H1 (cell line): ENCODE data around the gene SKAP1.

Experiments used
- CTCF ChIP-seq, 3 experiments: IDR thresholded peaks; 1 replicate in 2 of 3; 2 replicates in 1 of 3; pipeline versions ENCODE4 v1.5.1 to v1.6.1; 2011; ENCODE audit warnings: low read length in 3 of 3, mild to moderate bottlenecking in 3 of 3, inconsistent platforms in 2 of 3, low read depth in 1 of 3, moderate library complexity in 1 of 3; ENCODE audit not compliant: insufficient read depth in 1 of 3; ENCODE audit errors: control extremely low read depth in 1 of 3
- EP300 ChIP-seq, 2 experiments: IDR thresholded peaks; 1 replicate in 1 of 2; 2 replicates in 1 of 2; pipeline ENCODE4 v1.6.1; 2011 to 2012; ENCODE audit warnings: low read depth in 2 of 2, low read length in 2 of 2, mild to moderate bottlenecking in 2 of 2, borderline replicate concordance in 1 of 2, inconsistent platforms in 1 of 2, moderate library complexity in 1 of 2
- EZH2 ChIP-seq: fragments of 200-600 bp; sonication (generic); IDR thresholded peaks from 2 replicates; pipeline ENCODE4 v1.7.1; 2012; ENCODE audit warnings: low read depth, mild to moderate bottlenecking, moderate library complexity, low read length, inconsistent platforms; ENCODE audit not compliant: severe bottlenecking
- FOSL1 ChIP-seq: IDR thresholded peaks from 2 replicates; pipeline ENCODE4 v1.6.1; 2011; ENCODE audit warnings: mild to moderate bottlenecking, low read depth, low read length, moderate library complexity; ENCODE audit not compliant: insufficient read depth
- MAFK ChIP-seq: IDR thresholded peaks from 2 replicates; pipeline ENCODE4 v1.6.1; 2012; ENCODE audit warnings: low read depth, mild to moderate bottlenecking, improper control_type of control experiment, low read length
- POLR2A ChIP-seq, 2 experiments: IDR thresholded peaks; 1 replicate in 1 of 2; 2 replicates in 1 of 2; pipeline ENCODE4 v1.6.1; 2011; ENCODE audit warnings: low read depth in 2 of 2, low read length in 2 of 2, mild to moderate bottlenecking in 2 of 2; ENCODE audit errors: control extremely low read depth in 1 of 2
- RAD21 ChIP-seq, 2 experiments: IDR thresholded peaks in 1 of 2; conservative IDR thresholded peaks in 1 of 2; 2 replicates each; pipeline ENCODE4 v1.6.1; 2011; ENCODE audit warnings: low read depth in 2 of 2, low read length in 2 of 2, improper control_type of control experiment in 1 of 2, inconsistent platforms in 1 of 2, mild to moderate bottlenecking in 1 of 2, moderate library complexity in 1 of 2
- TF ChIP-seq, protein P1 (sequence below): IDR thresholded peaks from 2 replicates; pipeline ENCODE4 v1.6.1; 2011; ENCODE audit warnings: low read length, improper control_type of control experiment

DNA sequence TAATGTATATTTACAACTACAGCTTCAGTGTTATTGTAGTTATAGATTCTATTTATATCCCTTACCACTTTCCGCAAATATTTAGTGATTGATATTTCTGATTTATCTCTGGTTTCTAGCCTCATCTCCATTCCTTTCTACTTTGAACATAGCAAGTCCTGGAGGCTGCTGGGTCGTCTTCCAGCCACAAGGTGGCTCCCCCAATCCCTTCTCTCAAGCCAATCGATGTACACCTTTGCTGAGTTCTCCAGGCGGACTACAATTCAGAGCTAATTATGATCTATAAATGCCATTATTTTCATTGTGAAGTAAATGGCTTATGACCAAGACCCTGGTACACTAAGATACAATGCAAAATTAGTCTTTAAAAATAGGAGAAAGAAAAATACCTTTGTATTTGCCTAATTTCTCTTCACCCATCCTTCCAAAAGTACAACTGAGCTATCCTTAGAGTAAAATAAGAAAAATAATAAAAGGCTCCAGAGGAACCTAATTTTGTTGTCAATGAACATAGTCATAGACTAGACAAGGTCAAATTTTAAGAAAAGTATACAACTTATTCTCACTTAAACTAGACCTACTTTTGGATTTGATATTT is 122.1 kb downstream of the SKAP1 start:
- TF ChIP-seq, protein P1, sequence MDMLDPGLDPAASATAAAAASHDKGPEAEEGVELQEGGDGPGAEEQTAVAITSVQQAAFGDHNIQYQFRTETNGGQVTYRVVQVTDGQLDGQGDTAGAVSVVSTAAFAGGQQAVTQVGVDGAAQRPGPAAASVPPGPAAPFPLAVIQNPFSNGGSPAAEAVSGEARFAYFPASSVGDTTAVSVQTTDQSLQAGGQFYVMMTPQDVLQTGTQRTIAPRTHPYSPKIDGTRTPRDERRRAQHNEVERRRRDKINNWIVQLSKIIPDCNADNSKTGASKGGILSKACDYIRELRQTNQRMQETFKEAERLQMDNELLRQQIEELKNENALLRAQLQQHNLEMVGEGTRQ = no peak
- TF ChIP-seq EP300 (IDR thresholded peaks at IDR 0.05; ENCODE audit: borderline replicate concordance in 1 of 2, low read depth in 2 of 2, low read length in 2 of 2) (no peak), EZH2 (no peak), FOSL1 (no peak), MAFK (no peak), CTCF (IDR thresholded peaks at IDR 0.05; ENCODE audit: control extremely low read depth in 1 of 3, insufficient read depth in 1 of 3, low read depth in 1 of 3, low read length in 3 of 3) (peak; percentile 78 to 87 (median 81)), POLR2A (IDR thresholded peaks at IDR 0.05; ENCODE audit: control extremely low read depth in 1 of 2, low read depth in 2 of 2, low read length in 2 of 2) (no peak), RAD21 (IDR thresholded peaks at IDR 0.05 in 1 of 2, conservative IDR thresholded peaks at IDR 0.05 in 1 of 2; ENCODE audit: low read depth in 2 of 2, low read length in 2 of 2) (peak; percentile 58 to 69)
